ENCODE results near the gene CTNNBL1.

CTNNBL1 gene

DNA sequence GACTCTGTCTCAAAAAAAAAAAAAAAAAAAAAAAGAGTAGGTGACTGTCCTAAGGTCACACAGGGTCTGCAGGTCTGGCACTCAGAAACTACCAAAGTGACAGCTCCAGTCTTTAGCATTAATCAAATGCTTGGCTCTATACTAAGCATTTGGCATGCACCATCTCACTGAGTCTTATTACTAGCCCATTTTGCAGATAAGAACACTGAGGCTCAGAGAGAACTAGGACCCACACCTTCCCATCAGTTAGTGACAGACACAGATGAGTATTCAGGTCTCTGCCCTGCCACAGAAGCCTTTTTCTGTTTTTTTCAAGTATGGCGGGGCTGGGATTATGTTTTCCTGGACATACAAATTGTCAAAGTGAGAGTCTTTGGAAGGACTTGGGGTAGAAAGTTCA is 186.0 kb downstream of the CTNNBL1 start:
- DNase-seq (ENCODE audit: low spot score) = no peak

GRCh38 chr20:37880726-37881591 is 187.1 kb downstream of the CTNNBL1 start:
- DNase-seq (ENCODE audit: low spot score) = no peak

GRCh38 chr20:37881601-37882343 is 187.9 kb downstream of the CTNNBL1 start:
- DNase-seq (ENCODE audit: low spot score) = no peak

DNA sequence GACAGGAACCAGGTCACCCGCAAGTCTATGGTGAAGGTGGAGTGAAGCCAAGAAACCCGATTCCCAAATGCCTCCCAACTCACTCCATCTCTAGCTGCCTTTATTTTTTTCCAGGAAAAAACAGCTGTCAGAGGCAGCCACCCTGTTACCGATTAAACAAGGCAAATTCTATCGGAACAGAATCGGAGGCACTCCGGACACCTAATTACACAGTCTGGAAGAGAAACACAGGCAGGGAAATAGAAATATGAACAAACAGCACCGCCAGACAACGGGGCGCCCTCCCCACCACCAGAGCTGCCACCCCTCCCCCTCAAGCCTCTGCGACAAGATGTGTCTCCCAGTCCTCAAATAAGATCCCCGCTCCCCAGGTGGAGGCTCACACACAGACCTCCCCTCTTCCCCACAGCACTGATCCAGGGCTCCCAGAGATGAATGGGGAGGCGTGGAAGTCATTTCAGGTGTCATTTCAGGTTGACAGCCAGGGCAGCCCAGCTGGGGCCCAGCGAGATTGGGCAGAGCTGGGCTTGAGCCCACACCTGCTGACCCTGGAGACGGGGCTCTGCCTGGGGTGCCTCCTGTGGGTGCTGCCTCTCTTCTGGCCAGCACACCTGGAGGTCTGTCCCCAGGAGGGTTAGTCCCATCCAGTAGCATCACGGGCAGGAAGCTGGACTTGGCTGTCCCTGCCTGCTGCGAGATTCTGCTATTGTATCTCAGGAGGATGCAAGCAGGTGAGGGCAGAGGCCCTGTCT is 189.3 kb downstream of the CTNNBL1 start:
- DNase-seq (ENCODE audit: low spot score) = no peak

- DNase-seq (ENCODE audit: low spot score) = no peak
Observed at GRCh38 chr20:37885042-37885441, 191.2 kb downstream of the CTNNBL1 start.

DNA sequence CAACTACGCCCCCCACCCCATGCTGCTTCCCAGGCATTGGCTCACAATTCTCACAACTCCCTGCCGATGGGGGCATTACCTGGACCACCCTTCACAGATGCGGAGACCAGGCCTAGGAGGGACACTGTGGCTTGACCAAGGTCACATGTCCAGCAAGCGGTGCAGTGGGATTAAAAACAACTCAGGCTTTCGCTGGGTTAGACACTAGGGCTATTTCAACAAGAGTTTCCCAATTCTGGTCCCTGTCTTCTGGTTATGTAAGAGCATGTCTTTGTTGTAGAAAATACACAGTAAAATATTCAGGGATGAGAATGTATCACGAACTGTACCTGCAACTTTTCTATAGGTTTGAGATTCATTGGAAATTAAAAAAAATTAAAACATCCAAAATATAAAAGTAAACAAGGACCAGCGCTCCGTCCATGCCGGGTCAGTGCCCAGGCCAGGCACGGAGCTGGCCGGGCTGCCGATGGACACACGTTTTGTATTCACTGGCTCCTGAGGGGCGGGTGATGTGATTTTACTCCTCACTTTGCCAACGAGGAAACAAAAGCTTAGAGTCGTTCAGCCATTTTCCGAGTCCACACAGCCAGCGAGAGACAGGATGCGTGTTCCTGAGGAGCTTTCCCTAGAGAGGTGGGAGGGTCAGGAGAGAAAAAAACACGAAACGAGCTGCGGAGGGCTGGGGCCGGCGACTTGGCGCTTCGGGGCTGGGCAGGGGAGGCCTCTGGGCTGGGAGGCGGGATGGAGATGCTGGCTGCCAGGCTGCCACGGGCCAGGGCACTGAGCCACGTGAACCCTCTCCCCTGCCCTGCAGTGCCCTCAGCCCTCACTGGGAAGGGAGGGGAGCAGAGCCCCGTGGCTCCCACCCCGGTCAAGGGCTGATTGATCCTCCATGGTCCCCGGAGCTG is 192.0 kb downstream of the CTNNBL1 start:
- no peak for DNase-seq (ENCODE audit: low spot score)

GRCh38 chr20:37886851-37887297 is 193.0 kb downstream of the CTNNBL1 start:
- no peak for DNase-seq (ENCODE audit: low spot score)

GRCh38 chr20:37888641-37889040 is 194.8 kb downstream of the CTNNBL1 start:
- DNase-seq (ENCODE audit: low spot score) = no peak

- DNase-seq (ENCODE audit: low spot score) = no peak
Observed at GRCh38 chr20:37890108-37890507, 196.3 kb downstream of the CTNNBL1 start.

DNA sequence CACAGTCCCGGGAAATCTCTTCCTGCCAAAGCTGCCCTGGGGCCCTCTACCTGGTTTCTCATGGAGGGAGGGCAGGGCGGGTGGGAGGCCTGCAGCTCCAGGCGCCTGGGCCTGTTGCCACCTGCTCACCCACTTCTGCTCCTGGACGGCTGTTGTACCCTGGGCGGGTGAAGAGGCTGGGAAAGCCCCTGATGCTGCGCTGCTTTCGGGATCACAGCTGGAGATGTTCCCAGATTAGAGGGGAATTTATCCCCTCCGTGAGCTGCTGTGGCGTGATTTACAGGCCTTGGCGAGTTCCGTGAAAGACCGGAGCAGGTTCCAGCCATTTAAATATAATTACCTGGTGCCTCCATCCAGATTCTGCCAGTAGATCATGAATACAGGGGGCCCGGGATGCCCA is 196.8 kb downstream of the CTNNBL1 start:
- DNase-seq (ENCODE audit: low spot score) = no peak

- DNase-seq (ENCODE audit: low spot score) = no peak
Observed at GRCh38 chr20:37892001-37892400, 198.2 kb downstream of the CTNNBL1 start.

GRCh38 chr20:37893566-37894241 is 199.9 kb downstream of the CTNNBL1 start:
- DNase-seq (ENCODE audit: low spot score) = no peak

DNA sequence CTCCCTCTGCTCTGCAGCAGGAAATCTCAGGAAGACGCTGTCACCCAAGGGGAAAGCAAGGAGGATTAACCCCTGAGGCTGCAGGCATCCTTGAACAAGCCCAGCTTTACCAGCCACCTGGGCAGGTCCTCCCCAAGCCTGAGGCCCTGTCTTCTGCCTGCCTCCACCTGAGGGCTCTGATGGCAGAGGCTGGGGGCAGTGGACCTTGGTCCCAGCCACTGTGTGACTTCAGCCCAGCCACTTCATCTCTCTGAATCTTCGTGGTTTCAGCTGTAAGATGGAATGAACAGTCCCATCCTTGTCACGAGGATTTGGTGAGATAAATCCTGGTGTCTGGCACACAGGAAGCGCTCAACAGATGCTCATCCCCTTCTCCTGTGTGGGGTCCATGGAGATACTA is 200.6 kb downstream of the CTNNBL1 start:
- DNase-seq (ENCODE audit: low spot score) = no peak

DNA sequence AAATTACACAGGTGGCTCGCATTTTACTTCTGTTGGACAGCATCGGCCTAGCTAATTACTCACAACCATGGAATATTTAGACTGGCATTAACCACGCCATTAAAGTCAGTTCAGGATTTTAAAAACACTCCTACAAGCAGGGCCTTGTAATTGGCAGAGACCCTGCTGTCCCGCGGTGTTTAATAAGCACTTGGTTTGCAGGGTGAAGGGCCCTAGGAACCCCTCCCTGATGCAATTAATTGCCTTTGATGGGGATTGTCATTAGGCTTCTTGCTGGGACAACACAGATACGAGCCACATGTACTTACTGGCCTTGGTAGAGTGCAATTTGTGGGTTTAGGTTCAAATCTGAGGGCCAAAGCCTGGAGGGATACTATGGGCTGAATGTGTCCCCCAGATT is 201.3 kb downstream of the CTNNBL1 start:
- DNase-seq (ENCODE audit: low spot score) = no peak

DNA sequence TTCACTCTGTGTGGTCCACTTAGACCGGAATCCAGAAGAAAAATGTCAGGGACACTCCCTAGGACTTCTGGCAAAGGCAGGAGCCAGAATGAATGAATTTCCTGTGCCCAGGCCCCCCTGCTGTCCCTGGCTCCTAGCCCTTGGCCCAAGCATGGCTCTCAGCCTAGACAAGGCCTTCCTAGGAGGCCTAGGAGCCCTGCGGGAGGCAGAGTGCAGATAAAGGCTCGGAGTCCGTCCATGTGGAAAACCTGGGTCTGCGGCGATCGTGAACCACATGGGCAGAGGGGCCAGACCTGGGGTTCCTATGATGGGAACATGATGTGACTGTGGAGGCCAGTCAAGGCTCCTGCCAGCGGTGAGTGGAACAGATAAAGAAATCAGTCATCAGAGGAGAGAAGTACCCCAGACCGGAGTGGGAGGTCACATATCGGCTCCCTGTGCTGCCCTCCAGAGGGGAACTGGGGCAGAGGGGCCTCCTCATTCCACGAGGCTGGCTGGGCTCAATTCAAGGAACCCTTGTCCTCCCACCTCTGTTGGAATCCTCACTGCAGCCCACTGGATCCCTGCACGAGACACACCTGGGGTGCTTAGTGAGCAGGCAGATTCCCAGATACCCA is 203.2 kb downstream of the CTNNBL1 start:
- DNase-seq (ENCODE audit: low spot score) = no peak

DNA sequence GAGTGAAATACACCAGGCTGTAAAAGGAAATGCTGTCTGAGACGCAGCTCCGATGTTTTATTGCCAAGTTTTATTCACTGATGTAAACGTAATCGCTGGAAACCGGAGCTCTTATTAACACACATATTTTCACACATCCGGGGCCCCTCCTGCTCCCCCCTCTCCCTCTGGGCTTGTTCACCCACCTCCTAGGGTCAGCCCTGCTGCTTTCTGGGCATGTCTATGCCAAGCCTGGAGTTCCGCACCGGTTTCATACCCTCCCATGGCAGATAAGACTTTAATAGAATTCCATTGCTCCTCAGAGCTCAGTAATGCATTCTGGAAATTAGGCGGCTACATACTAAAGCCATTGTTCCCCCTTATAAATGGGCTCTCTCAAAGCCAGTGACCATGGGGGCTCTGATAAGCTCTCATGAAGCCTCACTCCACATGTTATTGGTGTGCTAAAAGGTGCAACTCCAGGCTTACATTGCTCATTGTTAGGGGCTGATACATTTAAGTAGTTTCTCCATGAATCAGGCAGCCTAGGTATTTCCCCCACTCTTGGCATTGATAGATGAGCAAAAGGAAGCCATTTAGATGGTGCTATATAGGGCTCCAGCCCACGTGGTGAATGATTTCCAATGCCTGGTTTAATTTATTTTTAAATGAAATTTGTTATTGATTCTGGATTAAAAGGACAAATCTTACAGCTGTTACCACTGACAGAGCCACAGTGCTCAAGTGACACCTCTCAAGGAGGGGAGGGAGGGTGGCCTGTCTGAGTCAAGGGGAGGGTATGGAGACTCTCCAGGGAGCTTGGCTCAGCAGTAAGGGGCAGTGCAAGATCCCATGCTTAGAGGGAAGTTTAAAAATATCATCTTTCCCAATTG is 204.6 kb downstream of the CTNNBL1 start:
- no peak for DNase-seq (ENCODE audit: low spot score)

DNA sequence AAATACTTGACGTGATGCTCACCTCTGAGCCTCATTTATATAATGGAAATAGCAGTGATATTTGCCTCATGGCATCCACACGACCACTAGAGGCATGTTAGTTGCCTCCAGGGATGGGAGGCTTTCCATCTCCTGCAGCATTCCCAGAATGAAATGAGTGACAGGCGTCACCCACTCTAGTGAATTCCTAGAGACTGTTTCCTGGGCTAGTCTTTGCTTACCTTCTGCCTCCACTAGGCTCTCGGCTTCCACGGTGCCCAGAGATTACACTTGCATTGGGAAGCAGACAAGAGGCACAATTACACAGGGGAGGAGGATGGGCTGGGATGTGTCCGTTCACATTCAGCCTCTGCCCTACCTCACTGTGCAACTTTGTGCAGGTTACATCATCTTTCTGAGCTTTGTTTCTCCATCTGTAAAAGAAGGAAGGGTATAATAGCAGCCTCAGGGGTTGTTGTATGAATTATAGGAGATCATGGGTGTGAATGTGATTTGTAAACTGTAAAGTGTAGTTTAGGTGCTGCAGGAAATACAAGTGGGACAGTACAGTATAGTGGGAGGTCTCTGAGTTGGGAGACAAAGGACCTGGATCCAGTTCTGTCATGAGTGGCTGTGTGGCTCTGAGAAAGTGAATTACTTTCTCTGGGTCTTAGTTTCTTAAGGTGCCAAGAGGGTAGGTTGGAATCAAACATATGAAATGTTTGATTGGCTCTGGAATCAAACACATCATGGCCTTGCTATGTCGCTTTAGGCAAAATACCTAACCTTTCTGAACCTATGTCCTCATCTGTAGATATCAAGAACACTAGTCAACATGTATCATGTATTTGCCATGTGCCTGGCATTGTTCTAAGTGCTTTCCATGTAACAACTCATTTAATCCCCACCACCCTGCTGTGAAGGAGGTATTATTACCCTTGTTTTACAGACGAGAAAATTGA is 205.5 kb downstream of the CTNNBL1 start:
- no peak for DNase-seq (ENCODE audit: low spot score)

DNA sequence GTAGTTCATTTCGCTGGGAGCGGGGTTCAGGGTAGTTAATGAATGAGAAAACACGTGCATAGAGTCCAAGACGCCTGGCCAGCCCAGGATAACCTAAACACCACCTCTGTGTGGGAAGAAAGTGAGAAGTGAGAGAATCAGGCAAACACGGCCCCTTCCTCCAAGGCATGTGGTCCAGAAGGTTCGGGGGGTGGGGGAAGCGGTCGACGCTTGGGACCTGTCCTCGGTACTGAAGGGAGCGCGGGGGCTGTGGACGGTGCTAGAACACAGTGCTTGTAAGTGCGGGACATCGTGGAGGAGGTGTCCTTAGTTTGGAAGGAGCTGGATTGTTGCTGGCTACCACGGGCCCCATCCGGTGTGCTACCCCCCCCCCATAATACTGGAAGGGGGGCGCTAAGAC is 207.4 kb downstream of the CTNNBL1 start:
- no peak for DNase-seq (ENCODE audit: low spot score)
